Chondrocyte (in vitro differentiated cells): ENCODE results near the gene ATCAY. TPM values are rescaled to one million over a fixed set of nuclear protein-coding genes. Genes with fewer than 3 reads are reported as not detected.

ENCODE experiments used
- DNase-seq: peaks from one replicate; pipeline ENCODE4 v3.0.0; 2021; ENCODE audit warnings: mixed read lengths, low spot score
- H3K27ac Mint-ChIP-seq: one replicate; pipeline ENCODE4 v1.8.0; 2021; ENCODE audit warnings: mild to moderate bottlenecking, moderate library complexity, mixed read lengths; ENCODE audit not compliant: unreplicated experiment
- H3K27me3 Mint-ChIP-seq: 2 replicates; pipeline ENCODE4 v1.8.0; 2021; ENCODE audit warnings: low read depth, mixed read lengths
- H3K36me3 Mint-ChIP-seq: 2 replicates; pipeline ENCODE4 v1.8.0; 2021; ENCODE audit warnings: low read depth, mixed read lengths
- H3K4me1 Mint-ChIP-seq: 2 replicates; pipeline ENCODE4 v1.8.0; 2021; ENCODE audit warnings: low read depth, mild to moderate bottlenecking, mixed read lengths
- H3K4me3 Mint-ChIP-seq: one replicate; pipeline ENCODE4 v1.8.0; 2021; ENCODE audit warnings: mild to moderate bottlenecking, moderate library complexity, mixed read lengths; ENCODE audit not compliant: unreplicated experiment
- H3K9me3 Mint-ChIP-seq: 2 replicates; pipeline ENCODE4 v1.8.0; 2021; ENCODE audit warnings: low read depth, mixed read lengths
- CTCF ChIP-seq: fragments of 200-600 bp; sonication (generic); IDR thresholded peaks from 2 replicates; pipeline ENCODE4 v1.5.0; 2021; ENCODE audit warnings: antibody characterized with exemption, mild to moderate bottlenecking, moderate library complexity
- total RNA-seq: library from RNA; stranded (reverse); gene quantifications from 3 replicates; pipeline ENCODE4 v1.2.1, GENCODE V29; 2021

ATCAY gene
- total RNA-seq, 1 donor from 2014 or later, result not detected

GRCh38 chr19:3849787-3850186 is 30.7 kb upstream of the ATCAY start:
- no peak for TF ChIP-seq CTCF
- H3K36me3 Mint-ChIP-seq, result peaks cover 5% of the 10 kb centered on the region
- H3K27ac Mint-ChIP-seq, result no peak overlapping the region
- no peak for DNase-seq
- peaks cover 8% of the 10 kb centered on the region for H3K9me3 Mint-ChIP-seq
- no peak overlapping the region for H3K4me3 Mint-ChIP-seq
- H3K4me1 Mint-ChIP-seq, result peaks cover 5% of the 10 kb centered on the region
- H3K27me3 Mint-ChIP-seq, result peaks cover 22% of the 10 kb centered on the region

- TF ChIP-seq CTCF, result no peak
- no peak for DNase-seq
- no peak overlapping the region for H3K27ac Mint-ChIP-seq
- H3K4me1 Mint-ChIP-seq, result peaks cover 5% of the 10 kb centered on the region
- peaks cover 5% of the 10 kb centered on the region for H3K36me3 Mint-ChIP-seq
- peaks cover 8% of the 10 kb centered on the region for H3K9me3 Mint-ChIP-seq
- no peak overlapping the region for H3K4me3 Mint-ChIP-seq
- peaks cover 25% of the 10 kb centered on the region for H3K27me3 Mint-ChIP-seq
Observed at GRCh38 chr19:3850320-3850972, 30.0 kb upstream of the ATCAY start.

DNA sequence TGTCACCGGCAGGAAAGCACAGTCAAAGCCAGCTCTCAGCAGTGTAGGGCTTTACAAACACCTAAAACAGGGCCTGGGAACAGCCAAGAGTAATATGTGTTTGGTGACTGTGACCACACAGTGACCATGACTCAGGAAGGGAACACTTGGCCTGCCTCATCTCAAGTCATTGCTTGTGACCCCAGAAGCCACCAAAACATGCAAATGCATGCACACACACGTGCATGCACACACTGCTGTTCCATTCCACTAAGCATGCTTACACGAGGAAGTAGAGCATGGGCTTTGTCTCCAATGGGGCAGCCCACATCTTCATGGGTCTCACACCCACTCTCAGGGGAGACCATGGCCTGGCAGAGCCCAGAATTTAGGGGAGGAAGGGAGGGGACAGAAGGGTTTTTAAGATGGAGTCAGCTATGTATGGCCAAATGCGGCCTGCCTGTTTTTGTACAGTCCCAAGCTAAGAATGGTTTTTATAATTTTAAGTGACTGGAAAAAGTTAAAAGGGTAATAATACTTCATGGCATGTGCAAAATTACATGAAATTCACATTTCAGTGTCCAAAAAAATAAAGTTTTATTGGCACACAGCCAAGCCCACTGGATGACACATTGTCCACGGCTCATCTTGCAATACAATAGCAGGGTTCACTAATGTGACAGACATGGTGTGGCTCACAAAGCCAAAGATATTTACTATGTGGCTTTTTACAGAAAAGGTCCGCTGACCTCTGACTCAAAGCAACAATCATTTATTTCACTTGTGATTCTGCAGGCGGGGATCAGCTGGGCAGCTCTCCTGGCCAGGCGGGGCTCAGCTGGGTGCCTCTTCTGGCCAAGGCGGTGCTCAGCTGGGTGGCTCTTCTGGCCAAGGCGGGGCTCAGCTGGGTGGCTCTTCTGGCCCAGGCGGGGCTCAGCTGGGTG is 29.0 kb upstream of the ATCAY start:
- H3K27ac Mint-ChIP-seq, result no peak overlapping the region
- TF ChIP-seq CTCF, result no peak
- peaks cover 5% of the 10 kb centered on the region for H3K36me3 Mint-ChIP-seq
- H3K4me3 Mint-ChIP-seq, result no peak overlapping the region
- H3K4me1 Mint-ChIP-seq, result peaks cover 5% of the 10 kb centered on the region
- no peak for DNase-seq
- peaks cover 33% of the 10 kb centered on the region for H3K27me3 Mint-ChIP-seq
- H3K9me3 Mint-ChIP-seq, result peaks cover 8% of the 10 kb centered on the region

GRCh38 chr19:3852177-3852511 is 28.3 kb upstream of the ATCAY start:
- no peak for DNase-seq

More at GRCh38 chr19:3852177-3852511, 28.3 kb upstream of the ATCAY start:
- Mint-ChIP-seq H3K9me3 (peaks cover 8% of the 10 kb centered on the region), H3K27ac (no peak overlapping the region), H3K4me1 (peaks cover 5% of the 10 kb centered on the region), H3K27me3 (peaks cover 31% of the 10 kb centered on the region), H3K36me3 (peaks cover 5% of the 10 kb centered on the region), H3K4me3 (no peak overlapping the region)
- no peak for TF ChIP-seq CTCF
